ENCODE measurements around the gene TEAD4.
A peak's percentile ranks its signal among the peaks of the same experiment; 100 is the strongest.

Gene TEAD4

GRCh38 chr12:2959192-2959504, at the start of gene TEAD4:
TSS of gene TEAD4 (plus strand) at chr12:2959397.
- DNase-seq = no peak

- no peak for DNase-seq
Observed at GRCh38 chr12:2912216-2912575, 47.0 kb upstream of the TEAD4 start.

- no peak for DNase-seq
Observed at GRCh38 chr12:2919249-2919648, 39.9 kb upstream of the TEAD4 start.

GRCh38 chr12:2922329-2922728, 36.9 kb upstream of the TEAD4 start:
- no peak for DNase-seq

- DNase-seq = no peak
Observed at GRCh38 chr12:2923057-2923456, 36.1 kb upstream of the TEAD4 start.

GRCh38 chr12:2924019-2924418, 35.2 kb upstream of the TEAD4 start:
- DNase-seq = no peak

GRCh38 chr12:2925322-2925995, 33.7 kb upstream of the TEAD4 start:
- DNase-seq = no peak

- no peak for DNase-seq
Observed at GRCh38 chr12:2930865-2931264, 28.3 kb upstream of the TEAD4 start.

GRCh38 chr12:2933586-2933985, 25.6 kb upstream of the TEAD4 start:
- DNase-seq = no peak

GRCh38 chr12:2934371-2934770, 24.8 kb upstream of the TEAD4 start:
- DNase-seq = no peak

GRCh38 chr12:2936301-2936700, 22.9 kb upstream of the TEAD4 start:
- DNase-seq = no peak

GRCh38 chr12:2937500-2937899, 21.7 kb upstream of the TEAD4 start:
- no peak for DNase-seq

- DNase-seq = no peak
Observed at GRCh38 chr12:2939191-2939590, 20.0 kb upstream of the TEAD4 start.

GRCh38 chr12:2940564-2940963, 18.6 kb upstream of the TEAD4 start:
- DNase-seq = no peak

- no peak for DNase-seq
Observed at GRCh38 chr12:2941524-2941923, 17.7 kb upstream of the TEAD4 start.

GRCh38 chr12:2944401-2945047, 14.7 kb upstream of the TEAD4 start:
- peak; percentile 13 for DNase-seq

- no peak for DNase-seq
Observed at GRCh38 chr12:2949411-2949810, 9.8 kb upstream of the TEAD4 start.

- DNase-seq = no peak
Observed at GRCh38 chr12:2955888-2956287, 3.3 kb upstream of the TEAD4 start.

- no peak for DNase-seq
Observed at GRCh38 chr12:2957816-2958431, 1.3 kb upstream of the TEAD4 start.

- DNase-seq = no peak
Observed at GRCh38 chr12:2958432-2959191, 585 bp upstream of the TEAD4 start.

- DNase-seq = no peak
Observed at GRCh38 chr12:2959505-2960389, 550 bp downstream of the TEAD4 start.

GRCh38 chr12:2960390-2960956, 1.3 kb downstream of the TEAD4 start:
- no peak for DNase-seq

All from activated effector memory CD4-positive, alpha-beta T cell treated with Interleukin-2 at 50 U/mL for 16 hours (primary cell).